Measurements from ENCODE around the gene PSMB3. TPM values are rescaled to one million over a fixed set of nuclear protein-coding genes. Genes with fewer than 3 reads are reported as not detected.

PSMB3 gene
- polyA plus RNA-seq, 1 donor from 2014 or later, result 426 TPM

- Mint-ChIP-seq H3K27ac (peak within 1 kb of the TSS in 2 of 3 donors; percentile 5 to 59), H3K4me1 (peaks cover 26 to 33% (median 30%) of the 10 kb centered on the region in 3 donors), H3K27me3 (peaks cover 47% of the 10 kb centered on the region), H3K4me3 (peak within 1 kb of the TSS; percentile 22 to 97 (median 85)), H3K36me3 (peaks cover 1% of the 10 kb centered on the region), H3K9me3 (peaks cover 0 to 3% (median 0%) of the 10 kb centered on the region in 3 donors)
Measured at GRCh38 chr17:38748149-38748891, 4.2 kb upstream of the PSMB3 start, which contains the start of gene PCGF2. TSS of gene PCGF2 (minus strand) at chr17:38748336. CDS start at chr17:38740402, 7,934 bp downstream.

- Mint-ChIP-seq H3K9me3 (peaks cover 0 to 3% (median 0%) of the 10 kb centered on the region in 3 donors), H3K27me3 (peaks cover 47% of the 10 kb centered on the region), H3K27ac (peak overlapping the region in 1 of 3 donors; percentile 59), H3K36me3 (peaks cover 1% of the 10 kb centered on the region), H3K4me1 (peaks cover 30 to 33% (median 33%) of the 10 kb centered on the region in 3 donors), H3K4me3 (peak overlapping the region in 3 of 4 donors; percentile 19 to 73 (median 22))
Measured at GRCh38 chr17:38748892-38749222, 3.7 kb upstream of the PSMB3 start.

- peaks cover 0 to 3% (median 0%) of the 10 kb centered on the region in 3 donors for H3K9me3 Mint-ChIP-seq
- H3K4me3 Mint-ChIP-seq, result peak overlapping the region; percentile 19 to 100 (median 65)
- H3K36me3 Mint-ChIP-seq, result peaks cover 1% of the 10 kb centered on the region
- H3K4me1 Mint-ChIP-seq, result peaks cover 32 to 34% (median 33%) of the 10 kb centered on the region in 3 donors
- H3K27ac Mint-ChIP-seq, result peak overlapping the region in 1 of 3 donors; percentile 5
- H3K27me3 Mint-ChIP-seq, result peaks cover 46% of the 10 kb centered on the region
Measured at GRCh38 chr17:38749223-38750043, 3.1 kb upstream of the PSMB3 start.

- peaks cover 33 to 36% (median 33%) of the 10 kb centered on the region in 3 donors for H3K4me1 Mint-ChIP-seq
- H3K4me3 Mint-ChIP-seq, result peak overlapping the region; percentile 81 to 100 (median 98)
Measured at GRCh38 chr17:38750044-38750311, 2.6 kb upstream of the PSMB3 start.

GRCh38 chr17:38750312-38751121, 2.0 kb upstream of the PSMB3 start:
- Mint-ChIP-seq H3K4me1 (peaks cover 33 to 37% (median 33%) of the 10 kb centered on the region in 3 donors), H3K9me3 (peaks cover 0 to 3% (median 0%) of the 10 kb centered on the region in 3 donors), H3K27me3 (peaks cover 43% of the 10 kb centered on the region), H3K36me3 (peaks cover 1% of the 10 kb centered on the region), H3K4me3 (peak overlapping the region; percentile 81 to 100 (median 98)), H3K27ac (peak overlapping the region; percentile 91 to 100 (median 95))

More at GRCh38 chr17:38750044-38750311, 2.6 kb upstream of the PSMB3 start:
- Mint-ChIP-seq H3K27me3 (peaks cover 43% of the 10 kb centered on the region), H3K36me3 (peaks cover 1% of the 10 kb centered on the region), H3K27ac (peak overlapping the region in 1 of 3 donors; percentile 95), H3K9me3 (peaks cover 0 to 3% (median 0%) of the 10 kb centered on the region in 3 donors)

GRCh38 chr17:38751144-38751807, 1.3 kb upstream of the PSMB3 start:
- peak overlapping the region; percentile 91 to 100 (median 95) for H3K27ac Mint-ChIP-seq
- H3K27me3 Mint-ChIP-seq, result peaks cover 37% of the 10 kb centered on the region
- peaks cover 28 to 38% (median 31%) of the 10 kb centered on the region in 3 donors for H3K4me1 Mint-ChIP-seq
- H3K9me3 Mint-ChIP-seq, result peaks cover 0 to 3% (median 0%) of the 10 kb centered on the region in 3 donors
- peak overlapping the region; percentile 81 to 100 (median 98) for H3K4me3 Mint-ChIP-seq
- H3K36me3 Mint-ChIP-seq, result peaks cover 1% of the 10 kb centered on the region

GRCh38 chr17:38751808-38752307, 683 bp upstream of the PSMB3 start:
- Mint-ChIP-seq H3K4me1 (peaks cover 22 to 35% (median 25%) of the 10 kb centered on the region in 3 donors), H3K4me3 (peak overlapping the region; percentile 81 to 100 (median 98)), H3K9me3 (peaks cover 0 to 3% (median 0%) of the 10 kb centered on the region in 3 donors), H3K27me3 (peaks cover 31% of the 10 kb centered on the region), H3K27ac (peak overlapping the region; percentile 91 to 100 (median 95)), H3K36me3 (peaks cover 1% of the 10 kb centered on the region)

GRCh38 chr17:38753071-38753506, 548 bp downstream of the PSMB3 start:
- peaks cover 22 to 35% (median 24%) of the 10 kb centered on the region in 3 donors for H3K4me1 Mint-ChIP-seq
- peak overlapping the region in 2 of 3 donors; percentile 91 to 100 for H3K27ac Mint-ChIP-seq
- peaks cover 0 to 3% (median 0%) of the 10 kb centered on the region in 3 donors for H3K9me3 Mint-ChIP-seq
- peaks cover 1% of the 10 kb centered on the region for H3K36me3 Mint-ChIP-seq
- H3K4me3 Mint-ChIP-seq, result peak overlapping the region; percentile 81 to 100 (median 98)
- peaks cover 27% of the 10 kb centered on the region for H3K27me3 Mint-ChIP-seq

- Mint-ChIP-seq H3K27me3 (no peaks in the 10 kb centered on the region), H3K27ac (peak overlapping the region in 1 of 3 donors; percentile 26), H3K4me3 (peak overlapping the region in 1 of 4 donors; percentile 6), H3K36me3 (peaks cover 3% of the 10 kb centered on the region), H3K9me3 (no peaks in the 10 kb centered on the region), H3K4me1 (peaks cover 0 to 3% (median 0%) of the 10 kb centered on the region in 3 donors)
Measured at GRCh38 chr17:38761612-38762011, 9.1 kb downstream of the PSMB3 start.

- Mint-ChIP-seq H3K9me3 (no peaks in the 10 kb centered on the region), H3K36me3 (peaks cover 3% of the 10 kb centered on the region), H3K4me1 (peaks cover 0 to 3% (median 0%) of the 10 kb centered on the region in 3 donors), H3K27ac (no peak overlapping the region), H3K27me3 (no peaks in the 10 kb centered on the region), H3K4me3 (no peak overlapping the region)
Measured at GRCh38 chr17:38762231-38762630, 9.7 kb downstream of the PSMB3 start.

- Mint-ChIP-seq H3K9me3 (no peaks in the 10 kb centered on the region), H3K4me3 (no peak overlapping the region), H3K36me3 (peaks cover 5% of the 10 kb centered on the region), H3K27ac (no peak overlapping the region), H3K4me1 (peaks cover 0 to 3% (median 0%) of the 10 kb centered on the region in 3 donors), H3K27me3 (no peaks in the 10 kb centered on the region)
Measured at GRCh38 chr17:38766341-38766740, 13.8 kb downstream of the PSMB3 start.

GRCh38 chr17:38768417-38768816, 15.9 kb downstream of the PSMB3 start:
- H3K36me3 Mint-ChIP-seq, result peaks cover 1% of the 10 kb centered on the region

GRCh38 chr17:38773258-38773657, 20.7 kb downstream of the PSMB3 start:
- H3K27me3 Mint-ChIP-seq, result no peaks in the 10 kb centered on the region
- H3K4me1 Mint-ChIP-seq, result no peaks in the 10 kb centered on the region
- no peak overlapping the region for H3K27ac Mint-ChIP-seq
- no peaks in the 10 kb centered on the region for H3K9me3 Mint-ChIP-seq
- peaks cover 3% of the 10 kb centered on the region for H3K36me3 Mint-ChIP-seq
- H3K4me3 Mint-ChIP-seq, result no peak overlapping the region

More at GRCh38 chr17:38768417-38768816, 15.9 kb downstream of the PSMB3 start:
- H3K9me3 Mint-ChIP-seq, result no peaks in the 10 kb centered on the region
- no peaks in the 10 kb centered on the region for H3K4me1 Mint-ChIP-seq
- H3K27me3 Mint-ChIP-seq, result no peaks in the 10 kb centered on the region
- H3K27ac Mint-ChIP-seq, result no peak overlapping the region
- no peak overlapping the region for H3K4me3 Mint-ChIP-seq
